Measurements from ENCODE around the gene OR6C75. TPM values are rescaled to one million over a fixed set of nuclear protein-coding genes. Genes with fewer than 3 reads are reported as not detected.

Gene OR6C75
- total and polyA plus RNA-seq, 10 donors: not detected

DNA sequence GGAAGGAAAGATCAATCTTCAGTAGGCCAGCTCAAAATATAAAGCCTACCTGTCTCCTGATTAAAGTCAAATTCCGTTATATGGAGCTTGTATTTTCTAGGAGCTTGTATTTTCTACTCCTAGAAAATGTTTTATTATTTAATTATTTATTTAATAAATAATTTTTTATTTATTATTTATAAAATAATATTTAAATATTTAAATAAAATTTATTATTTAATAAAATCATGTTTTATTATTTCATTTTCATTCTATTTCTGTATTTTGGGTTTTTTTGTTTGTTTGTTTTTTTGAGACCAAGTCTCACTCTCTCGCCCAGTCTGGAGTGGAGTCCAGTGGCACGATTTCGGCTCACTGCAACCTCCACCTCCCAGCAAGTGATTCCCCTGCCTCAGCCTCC, 9.7 kb downstream of the OR6C75 start:
- TF ChIP-seq, protein P1, sequence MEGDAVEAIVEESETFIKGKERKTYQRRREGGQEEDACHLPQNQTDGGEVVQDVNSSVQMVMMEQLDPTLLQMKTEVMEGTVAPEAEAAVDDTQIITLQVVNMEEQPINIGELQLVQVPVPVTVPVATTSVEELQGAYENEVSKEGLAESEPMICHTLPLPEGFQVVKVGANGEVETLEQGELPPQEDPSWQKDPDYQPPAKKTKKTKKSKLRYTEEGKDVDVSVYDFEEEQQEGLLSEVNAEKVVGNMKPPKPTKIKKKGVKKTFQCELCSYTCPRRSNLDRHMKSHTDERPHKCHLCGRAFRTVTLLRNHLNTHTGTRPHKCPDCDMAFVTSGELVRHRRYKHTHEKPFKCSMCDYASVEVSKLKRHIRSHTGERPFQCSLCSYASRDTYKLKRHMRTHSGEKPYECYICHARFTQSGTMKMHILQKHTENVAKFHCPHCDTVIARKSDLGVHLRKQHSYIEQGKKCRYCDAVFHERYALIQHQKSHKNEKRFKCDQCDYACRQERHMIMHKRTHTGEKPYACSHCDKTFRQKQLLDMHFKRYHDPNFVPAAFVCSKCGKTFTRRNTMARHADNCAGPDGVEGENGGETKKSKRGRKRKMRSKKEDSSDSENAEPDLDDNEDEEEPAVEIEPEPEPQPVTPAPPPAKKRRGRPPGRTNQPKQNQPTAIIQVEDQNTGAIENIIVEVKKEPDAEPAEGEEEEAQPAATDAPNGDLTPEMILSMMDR (IDR thresholded peaks at IDR 0.05 in 8 of 11, conservative IDR thresholded peaks at IDR 0.05 in 3 of 11): no peak
- no peak for TF ChIP-seq POLR2A (IDR thresholded peaks at IDR 0.05)
- no peak for TF ChIP-seq POLR2AphosphoS5 (IDR thresholded peaks at IDR 0.05)
- no peak overlapping the region for H3K27ac ChIP-seq
- H3K27me3 ChIP-seq (replicated peaks in 1 of 7): peaks cover 0 to 3% (median 0%) of the 10 kb centered on the region in 7 donors
- no peaks in the 10 kb centered on the region for H3K36me3 ChIP-seq
- DNase-seq: no peak
- H3K9me3 ChIP-seq: no peaks in the 10 kb centered on the region
- H3K4me3 ChIP-seq: no peak overlapping the region
- intact Hi-C loops (cut with DNase I; ENCODE audit: low total_unique reads): no loop called here
- 69 to 84% (median 72%) methylated on average over 4 of the region's 4 CpGs for WGBS, 5 donors
- H3K4me1 ChIP-seq: no peaks in the 10 kb centered on the region

DNA sequence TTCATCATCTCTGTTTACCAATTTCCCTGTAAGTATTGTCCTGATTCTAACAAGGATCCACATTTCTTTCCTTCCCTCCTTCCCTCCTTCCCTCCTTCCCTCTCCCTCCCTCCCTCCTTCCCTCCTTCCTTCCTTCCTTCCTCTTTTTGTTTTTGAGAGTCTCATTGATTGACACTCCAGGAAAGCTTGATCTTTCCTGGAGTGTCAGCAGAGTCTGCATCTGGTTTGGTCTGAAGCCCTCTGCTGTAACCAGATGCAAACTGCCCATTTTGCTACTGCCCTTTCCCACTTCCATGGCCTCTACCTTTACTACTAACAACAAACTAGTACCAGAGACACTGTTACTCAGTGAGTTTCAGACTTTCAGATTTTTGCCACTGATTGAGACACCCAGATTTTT, 23.1 kb downstream of the OR6C75 start:
- Histone ChIP-seq H3K27ac (no peak overlapping the region), H3K4me3 (no peak overlapping the region), H3K9me3 (no peaks in the 10 kb centered on the region), H3K4me1 (no peaks in the 10 kb centered on the region), H3K27me3 (replicated peaks in 1 of 7) (no peaks in the 10 kb centered on the region), H3K36me3 (no peaks in the 10 kb centered on the region)
- no peak for DNase-seq
- intact Hi-C loops (cut with DNase I; ENCODE audit: low total_unique reads): no loop called here
- TF ChIP-seq, protein P1 (IDR thresholded peaks at IDR 0.05 in 8 of 11, conservative IDR thresholded peaks at IDR 0.05 in 3 of 11): no peak
- TF ChIP-seq POLR2AphosphoS5 (IDR thresholded peaks at IDR 0.05) (no peak), POLR2A (IDR thresholded peaks at IDR 0.05) (no peak)

DNA sequence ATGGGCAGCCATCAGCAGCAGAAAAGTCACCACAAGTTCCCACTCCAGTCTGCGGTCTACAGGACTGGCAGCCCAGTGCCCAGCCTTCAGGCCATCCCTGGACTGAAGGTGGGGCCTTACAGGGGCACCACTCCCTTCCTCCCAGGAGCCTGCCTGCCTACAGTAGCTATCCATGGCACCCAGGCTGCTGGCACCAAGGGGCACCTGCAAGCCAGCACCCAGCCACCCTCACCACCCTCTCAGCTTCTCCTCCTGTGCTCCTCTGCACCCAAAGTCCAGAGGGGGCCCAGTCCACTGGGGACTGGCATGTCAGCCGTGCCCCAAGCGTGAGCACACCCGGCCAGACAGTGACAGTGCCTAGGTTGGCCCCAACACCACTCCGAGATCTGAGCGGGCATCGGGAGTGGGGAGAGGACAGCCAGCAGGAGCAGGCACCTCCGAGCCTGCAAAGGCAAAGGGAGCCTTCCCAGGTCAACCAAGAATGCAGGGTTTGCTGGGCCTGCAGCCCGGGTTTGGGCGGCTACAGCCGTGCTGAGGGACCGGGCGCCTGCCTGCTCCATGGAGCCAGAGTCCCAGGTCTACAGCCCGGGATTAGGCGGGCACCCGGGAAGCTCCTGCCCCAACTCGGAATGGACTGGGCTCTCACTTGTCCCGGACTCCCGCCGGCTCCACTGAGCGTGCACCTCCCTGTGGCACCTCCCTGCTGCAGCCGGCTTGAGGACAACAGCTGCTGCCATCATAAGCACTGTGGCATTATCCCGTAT, 29.4 kb downstream of the OR6C75 start:
- WGBS, 5 donors: 83 to 94% (median 89%) methylated on average over 16 to 23 of the region's 23 CpGs
- peaks cover 0 to 10% (median 0%) of the 10 kb centered on the region in 7 donors for H3K27me3 ChIP-seq (replicated peaks in 1 of 7)
- no peak overlapping the region for H3K27ac ChIP-seq
- no peak for DNase-seq
- H3K4me3 ChIP-seq: no peak overlapping the region
- H3K36me3 ChIP-seq: no peaks in the 10 kb centered on the region
- H3K9me3 ChIP-seq: no peaks in the 10 kb centered on the region
- no peaks in the 10 kb centered on the region for H3K4me1 ChIP-seq
- TF ChIP-seq POLR2A (IDR thresholded peaks at IDR 0.05): no peak
- TF ChIP-seq POLR2AphosphoS5 (IDR thresholded peaks at IDR 0.05): no peak
- TF ChIP-seq, protein P1 (IDR thresholded peaks at IDR 0.05 in 8 of 11, conservative IDR thresholded peaks at IDR 0.05 in 3 of 11): no peak
- intact Hi-C loops (cut with DNase I; ENCODE audit: low total_unique reads): no loop called here

DNA sequence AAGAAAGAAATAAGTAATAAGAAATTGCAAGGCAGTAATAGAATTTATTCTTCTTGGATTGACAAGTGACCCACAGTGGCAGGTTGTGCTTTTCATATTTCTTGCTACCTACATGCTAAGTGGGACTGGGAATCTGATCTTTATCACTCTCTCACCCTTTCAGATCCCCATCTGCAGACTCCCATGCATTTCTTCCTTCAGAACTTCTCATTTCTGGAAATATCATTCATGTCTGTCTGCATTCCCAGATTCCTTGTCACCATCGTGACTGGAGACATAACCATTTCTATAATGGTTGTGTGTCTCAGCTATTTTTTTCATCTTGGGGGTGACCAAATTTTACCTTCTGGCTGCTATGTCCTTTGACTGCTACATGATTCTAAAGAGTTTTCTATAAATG, 33.6 kb downstream of the OR6C75 start:
- no peak for TF ChIP-seq POLR2AphosphoS5 (IDR thresholded peaks at IDR 0.05)
- TF ChIP-seq POLR2A (IDR thresholded peaks at IDR 0.05): no peak
- TF ChIP-seq, protein P1 (IDR thresholded peaks at IDR 0.05 in 8 of 11, conservative IDR thresholded peaks at IDR 0.05 in 3 of 11): no peak
- 79 to 94% (median 92%) methylated on average over 1 of the region's 1 CpG for WGBS, 5 donors
- no peak overlapping the region for H3K27ac ChIP-seq
- DNase-seq: no peak
- no peaks in the 10 kb centered on the region for H3K9me3 ChIP-seq
- no peak overlapping the region for H3K4me3 ChIP-seq
- peaks cover 0 to 10% (median 0%) of the 10 kb centered on the region in 7 donors for H3K27me3 ChIP-seq (replicated peaks in 1 of 7)
- H3K4me1 ChIP-seq: no peaks in the 10 kb centered on the region
- intact Hi-C loops (cut with DNase I; ENCODE audit: low total_unique reads): no loop called here
- no peaks in the 10 kb centered on the region for H3K36me3 ChIP-seq

Data from spleen (tissue), 11 donors.